Keratinocyte (primary cell): ENCODE data around the gene SULT1A1.

ENCODE experiments used
- EZH2 ChIP-seq: IDR thresholded peaks from one replicate; pipeline ENCODE4 v1.6.1; 2012; ENCODE audit warnings: inconsistent platforms, mild to moderate bottlenecking, low read length, moderate library complexity
- TF ChIP-seq, protein P1 (sequence below), 3 experiments: IDR thresholded peaks in 1 of 3; conservative IDR thresholded peaks in 1 of 3; optimal IDR thresholded peaks in 1 of 3; 2 replicates in 2 of 3; 3 replicates in 1 of 3; pipeline versions ENCODE3 to v1.5.1; 2011; ENCODE audit warnings: low read length in 3 of 3, mild to moderate bottlenecking in 3 of 3, moderate library complexity in 2 of 3, control low read depth in 1 of 3, inconsistent platforms in 1 of 3; ENCODE audit not compliant: insufficient read depth in 2 of 3; ENCODE audit errors: extremely low read depth in 1 of 3

DNA sequence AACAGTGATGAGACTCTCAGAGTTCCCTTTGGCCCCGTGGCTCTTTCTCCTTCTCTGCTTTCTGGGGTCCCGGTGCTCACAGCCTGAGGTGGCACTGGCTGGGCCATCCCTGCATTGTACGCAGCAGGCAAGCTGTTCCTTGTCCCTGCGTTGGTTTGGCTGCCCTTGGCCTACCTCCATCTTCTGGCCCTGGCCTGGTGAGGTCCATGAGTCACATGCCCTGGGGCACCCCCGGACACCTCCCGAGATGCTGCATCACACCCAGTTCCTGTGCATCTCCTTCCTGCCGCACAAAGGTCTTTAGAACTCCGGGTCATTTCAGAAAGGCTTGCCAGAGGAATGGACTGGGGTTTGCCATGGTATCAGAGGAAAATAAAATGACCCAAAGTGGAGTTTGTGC is 22.5 kb downstream of the SULT1A1 start:
- TF ChIP-seq, protein P1, sequence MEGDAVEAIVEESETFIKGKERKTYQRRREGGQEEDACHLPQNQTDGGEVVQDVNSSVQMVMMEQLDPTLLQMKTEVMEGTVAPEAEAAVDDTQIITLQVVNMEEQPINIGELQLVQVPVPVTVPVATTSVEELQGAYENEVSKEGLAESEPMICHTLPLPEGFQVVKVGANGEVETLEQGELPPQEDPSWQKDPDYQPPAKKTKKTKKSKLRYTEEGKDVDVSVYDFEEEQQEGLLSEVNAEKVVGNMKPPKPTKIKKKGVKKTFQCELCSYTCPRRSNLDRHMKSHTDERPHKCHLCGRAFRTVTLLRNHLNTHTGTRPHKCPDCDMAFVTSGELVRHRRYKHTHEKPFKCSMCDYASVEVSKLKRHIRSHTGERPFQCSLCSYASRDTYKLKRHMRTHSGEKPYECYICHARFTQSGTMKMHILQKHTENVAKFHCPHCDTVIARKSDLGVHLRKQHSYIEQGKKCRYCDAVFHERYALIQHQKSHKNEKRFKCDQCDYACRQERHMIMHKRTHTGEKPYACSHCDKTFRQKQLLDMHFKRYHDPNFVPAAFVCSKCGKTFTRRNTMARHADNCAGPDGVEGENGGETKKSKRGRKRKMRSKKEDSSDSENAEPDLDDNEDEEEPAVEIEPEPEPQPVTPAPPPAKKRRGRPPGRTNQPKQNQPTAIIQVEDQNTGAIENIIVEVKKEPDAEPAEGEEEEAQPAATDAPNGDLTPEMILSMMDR (optimal IDR thresholded peaks at IDR 0.05 in 1 of 3, IDR thresholded peaks at IDR 0.05 in 1 of 3, conservative IDR thresholded peaks at IDR 0.05 in 1 of 3; ENCODE audit: extremely low read depth in 1 of 3, insufficient read depth in 2 of 3, low read length in 3 of 3) = no peak
- no peak for TF ChIP-seq EZH2
